ENCODE data around the gene ABHD17C.

ABHD17C gene

GRCh38 chr15:80679804-80680175 is 15.3 kb upstream of the ABHD17C start:
- no peaks in the 10 kb centered on the region for H3K36me3 ChIP-seq (ENCODE audit: insufficient read depth, low read length)
- no peak for DNase-seq (ENCODE audit: low read depth, low spot score)
- TF ChIP-seq POLR2AphosphoS5 (IDR thresholded peaks at IDR 0.05; ENCODE audit: borderline replicate concordance, low read depth, low read length): no peak
- TF ChIP-seq FOXP2 (optimal IDR thresholded peaks at IDR 0.05; ENCODE audit: control extremely low read depth, extremely low read length, insufficient read depth): no peak
- no peak for TF ChIP-seq EZH2 (IDR thresholded peaks at IDR 0.05)
- H3K27ac ChIP-seq: no peak overlapping the region
- no peak overlapping the region for H3K9ac ChIP-seq (ENCODE audit: insufficient read length)
- no peak overlapping the region for H3K4me3 ChIP-seq
- no peaks in the 10 kb centered on the region for H3K9me3 ChIP-seq (ENCODE audit: low read depth, low read length)

GRCh38 chr15:80682201-80682600 is 12.9 kb upstream of the ABHD17C start:
- no peak for TF ChIP-seq FOXP2 (optimal IDR thresholded peaks at IDR 0.05; ENCODE audit: control extremely low read depth, extremely low read length, insufficient read depth)
- no peak for TF ChIP-seq POLR2AphosphoS5 (IDR thresholded peaks at IDR 0.05; ENCODE audit: borderline replicate concordance, low read depth, low read length)
- no peak for TF ChIP-seq EZH2 (IDR thresholded peaks at IDR 0.05)
- Histone ChIP-seq H3K27ac (no peak overlapping the region), H3K9me3 (ENCODE audit: low read depth, low read length) (no peaks in the 10 kb centered on the region)

DNA sequence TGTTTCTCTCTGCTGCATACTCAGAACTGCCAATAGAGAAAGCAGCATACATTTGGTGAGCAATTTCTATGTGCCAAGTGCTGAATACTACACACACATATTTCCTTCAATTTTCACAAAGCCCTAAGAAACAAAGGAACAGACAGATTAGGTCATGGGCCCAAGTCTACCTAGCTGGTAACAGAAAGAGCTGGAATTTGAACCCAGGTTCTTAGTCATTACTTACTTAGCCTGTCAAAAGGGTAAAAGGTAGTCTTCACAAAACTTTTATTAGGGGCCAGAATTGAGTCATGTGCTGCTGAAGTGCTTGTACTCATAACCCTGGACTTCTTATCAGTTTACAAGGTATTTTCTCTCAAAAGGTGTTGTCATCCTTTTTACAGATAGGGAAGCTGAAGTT is 10.4 kb upstream of the ABHD17C start:
- TF ChIP-seq EZH2 (IDR thresholded peaks at IDR 0.05): no peak
- no peak for TF ChIP-seq POLR2AphosphoS5 (IDR thresholded peaks at IDR 0.05; ENCODE audit: borderline replicate concordance, low read depth, low read length)
- no peak for TF ChIP-seq FOXP2 (optimal IDR thresholded peaks at IDR 0.05; ENCODE audit: control extremely low read depth, extremely low read length, insufficient read depth)
- no peak for DNase-seq (ENCODE audit: low read depth, low spot score)
- Histone ChIP-seq H3K27ac (no peak overlapping the region), H3K9me3 (ENCODE audit: low read depth, low read length) (no peaks in the 10 kb centered on the region), H3K4me3 (no peak overlapping the region), H3K36me3 (ENCODE audit: insufficient read depth, low read length) (no peaks in the 10 kb centered on the region), H3K9ac (ENCODE audit: insufficient read length) (no peak overlapping the region)

More at GRCh38 chr15:80682201-80682600, 12.9 kb upstream of the ABHD17C start:
- DNase-seq (ENCODE audit: low read depth, low spot score): no peak
- no peak overlapping the region for H3K4me3 ChIP-seq
- H3K36me3 ChIP-seq (ENCODE audit: insufficient read depth, low read length): no peaks in the 10 kb centered on the region
- H3K9ac ChIP-seq (ENCODE audit: insufficient read length): no peak overlapping the region

- no peaks in the 10 kb centered on the region for H3K9me3 ChIP-seq (ENCODE audit: low read depth, low read length)
- TF ChIP-seq FOXP2 (optimal IDR thresholded peaks at IDR 0.05; ENCODE audit: control extremely low read depth, extremely low read length, insufficient read depth) (no peak), POLR2AphosphoS5 (IDR thresholded peaks at IDR 0.05; ENCODE audit: borderline replicate concordance, low read depth, low read length) (no peak), EZH2 (IDR thresholded peaks at IDR 0.05) (no peak)
- no peak overlapping the region for H3K27ac ChIP-seq
- H3K4me3 ChIP-seq: no peak overlapping the region
- H3K9ac ChIP-seq (ENCODE audit: insufficient read length): no peak overlapping the region
- no peak for DNase-seq (ENCODE audit: low read depth, low spot score)
- H3K36me3 ChIP-seq (ENCODE audit: insufficient read depth, low read length): no peaks in the 10 kb centered on the region
Observed at GRCh38 chr15:80685628-80686027, 9.5 kb upstream of the ABHD17C start.

GRCh38 chr15:80689294-80689693 is 5.8 kb upstream of the ABHD17C start:
- Histone ChIP-seq H3K36me3 (ENCODE audit: insufficient read depth, low read length) (no peaks in the 10 kb centered on the region), H3K4me3 (no peak overlapping the region), H3K9me3 (ENCODE audit: low read depth, low read length) (no peaks in the 10 kb centered on the region), H3K27ac (no peak overlapping the region), H3K9ac (ENCODE audit: insufficient read length) (no peak overlapping the region)
- DNase-seq (ENCODE audit: low read depth, low spot score): no peak
- TF ChIP-seq FOXP2 (optimal IDR thresholded peaks at IDR 0.05; ENCODE audit: control extremely low read depth, extremely low read length, insufficient read depth) (no peak), EZH2 (IDR thresholded peaks at IDR 0.05) (no peak), POLR2AphosphoS5 (IDR thresholded peaks at IDR 0.05; ENCODE audit: borderline replicate concordance, low read depth, low read length) (no peak)

- no peak for TF ChIP-seq EZH2 (IDR thresholded peaks at IDR 0.05)
- no peak for TF ChIP-seq FOXP2 (optimal IDR thresholded peaks at IDR 0.05; ENCODE audit: control extremely low read depth, extremely low read length, insufficient read depth)
- TF ChIP-seq POLR2AphosphoS5 (IDR thresholded peaks at IDR 0.05; ENCODE audit: borderline replicate concordance, low read depth, low read length): no peak
- no peaks in the 10 kb centered on the region for H3K36me3 ChIP-seq (ENCODE audit: insufficient read depth, low read length)
- no peak overlapping the region for H3K27ac ChIP-seq
- no peak overlapping the region for H3K9ac ChIP-seq (ENCODE audit: insufficient read length)
- DNase-seq (ENCODE audit: low read depth, low spot score): no peak
- no peak overlapping the region for H3K4me3 ChIP-seq
- no peaks in the 10 kb centered on the region for H3K9me3 ChIP-seq (ENCODE audit: low read depth, low read length)
Observed at GRCh38 chr15:80689716-80690115, 5.4 kb upstream of the ABHD17C start.

- Histone ChIP-seq H3K4me3 (no peak overlapping the region), H3K9me3 (ENCODE audit: low read depth, low read length) (no peaks in the 10 kb centered on the region), H3K27ac (no peak overlapping the region), H3K9ac (ENCODE audit: insufficient read length) (no peak overlapping the region), H3K36me3 (ENCODE audit: insufficient read depth, low read length) (no peaks in the 10 kb centered on the region)
- no peak for DNase-seq (ENCODE audit: low read depth, low spot score)
- TF ChIP-seq POLR2AphosphoS5 (IDR thresholded peaks at IDR 0.05; ENCODE audit: borderline replicate concordance, low read depth, low read length): no peak
- TF ChIP-seq FOXP2 (optimal IDR thresholded peaks at IDR 0.05; ENCODE audit: control extremely low read depth, extremely low read length, insufficient read depth): no peak
- TF ChIP-seq EZH2 (IDR thresholded peaks at IDR 0.05): no peak
Observed at GRCh38 chr15:80691575-80691974, 3.5 kb upstream of the ABHD17C start.

DNA sequence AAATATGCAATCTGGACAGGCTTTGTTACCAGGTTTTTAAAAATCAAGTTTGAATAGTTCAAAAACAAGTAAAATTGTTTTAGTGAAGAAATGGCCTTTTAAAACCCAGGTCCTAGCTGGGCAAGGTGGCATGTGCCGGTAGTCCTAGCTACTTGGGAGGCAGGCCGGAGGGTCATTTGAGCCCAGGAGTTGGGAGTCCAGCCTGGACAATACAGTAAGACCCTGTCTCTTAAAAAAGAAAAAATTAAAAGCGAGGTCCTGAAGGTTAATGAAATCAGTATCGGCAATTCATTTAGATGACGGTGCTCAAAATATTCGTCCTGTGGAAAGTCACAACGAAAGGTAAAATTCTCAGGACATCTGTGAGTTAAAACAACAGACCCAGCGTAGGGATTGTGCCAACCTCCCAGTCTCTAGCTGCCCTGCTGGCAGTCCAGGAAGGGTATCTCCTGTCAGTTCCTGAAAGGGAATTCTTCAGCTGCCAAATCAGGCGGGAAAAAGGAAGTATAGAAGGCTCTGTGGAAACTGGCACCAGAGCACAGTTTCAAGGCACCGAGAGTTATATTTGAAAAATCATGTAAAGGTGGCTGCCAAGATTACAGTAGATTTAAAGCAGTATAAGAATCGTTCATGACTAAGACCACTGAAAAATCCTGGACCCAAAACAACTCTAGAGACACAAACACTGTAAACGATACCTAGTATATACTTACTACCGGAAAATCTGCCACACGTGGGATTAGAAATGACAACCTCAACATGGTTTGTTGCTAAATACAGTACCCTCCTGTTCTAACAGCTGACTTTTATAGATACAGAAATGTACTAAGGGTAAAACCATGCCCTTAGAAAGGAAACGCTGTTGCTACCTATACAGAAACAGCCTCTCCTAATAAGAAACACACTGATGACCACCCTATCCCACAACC is 1.2 kb upstream of the ABHD17C start:
- H3K27ac ChIP-seq: no peak overlapping the region
- TF ChIP-seq POLR2AphosphoS5 (IDR thresholded peaks at IDR 0.05; ENCODE audit: borderline replicate concordance, low read depth, low read length) (no peak), FOXP2 (optimal IDR thresholded peaks at IDR 0.05; ENCODE audit: control extremely low read depth, extremely low read length, insufficient read depth) (no peak), EZH2 (IDR thresholded peaks at IDR 0.05) (no peak)

More for the DNA sequence above, 1.2 kb upstream of the ABHD17C start:
- peak overlapping the region; percentile 75 for H3K4me3 ChIP-seq
- no peak for DNase-seq (ENCODE audit: low read depth, low spot score)
- H3K9ac ChIP-seq (ENCODE audit: insufficient read length): peak overlapping the region; percentile 73
- no peaks in the 10 kb centered on the region for H3K36me3 ChIP-seq (ENCODE audit: insufficient read depth, low read length)
- no peaks in the 10 kb centered on the region for H3K9me3 ChIP-seq (ENCODE audit: low read depth, low read length)

Measured in SK-N-MC (cell line).